ENCODE results near the gene MUC13. TPM values are rescaled to one million over a fixed set of nuclear protein-coding genes. Genes with fewer than 3 reads are reported as not detected.

The MUC13 gene
- total and polyA plus RNA-seq, 2 experiments from 2014 or later = 84.4 to 297 TPM

DNA sequence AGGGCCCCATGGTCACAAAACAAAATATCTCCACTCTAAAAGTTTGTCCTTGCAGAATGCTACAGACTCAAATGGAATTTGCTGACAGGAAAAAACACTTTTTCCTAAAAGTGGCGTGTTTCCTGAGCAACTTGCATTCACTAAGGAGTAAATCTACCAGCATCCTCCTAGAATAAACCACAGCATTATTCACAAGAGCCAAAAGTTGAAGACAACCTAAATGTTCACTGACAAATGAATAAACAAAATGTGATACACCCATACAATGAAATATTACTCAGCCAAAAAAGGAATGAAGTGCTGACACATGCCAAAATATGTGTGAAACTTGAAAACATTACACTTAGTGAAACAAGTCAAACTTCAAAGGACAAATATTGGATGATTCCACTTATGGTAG, 76.3 kb downstream of the MUC13 start:
- Histone ChIP-seq H3K9me2 (replicated peaks; ENCODE audit: insufficient read depth) (no peaks in the 10 kb centered on the region), H3K27me3 (no peaks in the 10 kb centered on the region), H4K20me1 (ENCODE audit: insufficient read depth, poor library complexity, severe bottlenecking) (no peaks in the 10 kb centered on the region), H3K4me1 (ENCODE audit: insufficient read depth) (peaks cover 13% of the 10 kb centered on the region), H3K4me2 (no peak overlapping the region), H3K27ac (peak overlapping the region; percentile 42), H3K79me2 (peaks cover 3% of the 10 kb centered on the region), H3K36me3 (replicated peaks; ENCODE audit: insufficient read depth, low read depth) (no peaks in the 10 kb centered on the region), H3K9me3 (ENCODE audit: low read depth) (no peaks in the 10 kb centered on the region), H3K4me3 (no peak overlapping the region), H2AFZ (no peak overlapping the region)
- 82% methylated on average over 1 of the region's 1 CpG for WGBS (ENCODE audit: low lambda C conversion rate, missing lambda C conversion rate)
- no peak for DNase-seq (ENCODE audit: low spot score)
- TF ChIP-seq EZH2phosphoT487 (IDR thresholded peaks at IDR 0.05; ENCODE audit: low read depth, severe bottlenecking, unreplicated experiment) (no peak), EZH2 (IDR thresholded peaks at IDR 0.05; ENCODE audit: borderline replicate concordance) (no peak)
- TF ChIP-seq, protein P1, sequence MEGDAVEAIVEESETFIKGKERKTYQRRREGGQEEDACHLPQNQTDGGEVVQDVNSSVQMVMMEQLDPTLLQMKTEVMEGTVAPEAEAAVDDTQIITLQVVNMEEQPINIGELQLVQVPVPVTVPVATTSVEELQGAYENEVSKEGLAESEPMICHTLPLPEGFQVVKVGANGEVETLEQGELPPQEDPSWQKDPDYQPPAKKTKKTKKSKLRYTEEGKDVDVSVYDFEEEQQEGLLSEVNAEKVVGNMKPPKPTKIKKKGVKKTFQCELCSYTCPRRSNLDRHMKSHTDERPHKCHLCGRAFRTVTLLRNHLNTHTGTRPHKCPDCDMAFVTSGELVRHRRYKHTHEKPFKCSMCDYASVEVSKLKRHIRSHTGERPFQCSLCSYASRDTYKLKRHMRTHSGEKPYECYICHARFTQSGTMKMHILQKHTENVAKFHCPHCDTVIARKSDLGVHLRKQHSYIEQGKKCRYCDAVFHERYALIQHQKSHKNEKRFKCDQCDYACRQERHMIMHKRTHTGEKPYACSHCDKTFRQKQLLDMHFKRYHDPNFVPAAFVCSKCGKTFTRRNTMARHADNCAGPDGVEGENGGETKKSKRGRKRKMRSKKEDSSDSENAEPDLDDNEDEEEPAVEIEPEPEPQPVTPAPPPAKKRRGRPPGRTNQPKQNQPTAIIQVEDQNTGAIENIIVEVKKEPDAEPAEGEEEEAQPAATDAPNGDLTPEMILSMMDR (IDR thresholded peaks at IDR 0.05; ENCODE audit: poor library complexity) = no peak

DNA sequence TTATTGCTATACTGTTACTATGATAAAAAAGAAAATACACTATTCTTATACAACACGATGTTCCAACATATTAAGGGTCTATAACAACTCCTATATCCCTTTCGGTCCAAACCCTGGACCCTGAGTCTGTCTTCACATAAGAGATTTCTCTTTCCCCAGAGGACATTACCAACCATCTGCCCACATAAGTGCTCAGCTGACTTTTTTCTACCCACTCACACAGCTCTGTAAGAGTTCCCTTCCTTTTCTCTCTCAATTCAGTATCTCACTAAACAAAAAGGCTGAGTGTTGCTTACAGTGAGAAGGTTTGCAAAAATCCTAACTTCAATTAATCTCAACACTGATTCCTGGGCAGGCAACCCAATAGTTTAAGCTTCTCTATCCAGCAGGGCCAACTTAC, 77.9 kb downstream of the MUC13 start:
- Histone ChIP-seq H4K20me1 (ENCODE audit: insufficient read depth, poor library complexity, severe bottlenecking) (no peaks in the 10 kb centered on the region), H3K79me2 (peaks cover under 1% of the 10 kb centered on the region), H3K36me3 (replicated peaks; ENCODE audit: insufficient read depth, low read depth) (no peaks in the 10 kb centered on the region), H3K9me3 (ENCODE audit: low read depth) (no peaks in the 10 kb centered on the region), H3K4me1 (ENCODE audit: insufficient read depth) (peaks cover 25% of the 10 kb centered on the region), H3K4me2 (no peak overlapping the region), H2AFZ (no peak overlapping the region), H3K9me2 (replicated peaks; ENCODE audit: insufficient read depth) (no peaks in the 10 kb centered on the region), H3K4me3 (no peak overlapping the region), H3K27ac (no peak overlapping the region), H3K27me3 (no peaks in the 10 kb centered on the region)
- WGBS (ENCODE audit: low lambda C conversion rate, missing lambda C conversion rate) = 98% methylated on average over 2 of the region's 2 CpGs
- no peak for DNase-seq (ENCODE audit: low spot score)
- TF ChIP-seq EZH2phosphoT487 (IDR thresholded peaks at IDR 0.05; ENCODE audit: low read depth, severe bottlenecking, unreplicated experiment) (no peak), EZH2 (IDR thresholded peaks at IDR 0.05; ENCODE audit: borderline replicate concordance) (no peak)
- TF ChIP-seq, protein P1 (IDR thresholded peaks at IDR 0.05; ENCODE audit: poor library complexity) = no peak

Other genes starting within 250 kb of the MUC13 start
- 25.9 and 108 TPM in 2 replicates for gene UMPS, start 204.3 kb downstream of the MUC13 start, total RNA-seq
- 35.1 and 37.3 TPM in 2 replicates for gene UMPS, start 204.3 kb downstream of the MUC13 start, polyA plus RNA-seq
- 97.0 and 109 TPM in 2 replicates for gene ITGB5, start 47.4 kb downstream of the MUC13 start, total RNA-seq
- 103 and 113 TPM in 2 replicates for gene ITGB5, start 47.4 kb downstream of the MUC13 start, polyA plus RNA-seq
- gene HEG1, start 121.2 kb upstream of the MUC13 start, total RNA-seq = 25.1 and 27.2 TPM in 2 replicates
- 22.5 and 27.3 TPM in 2 replicates for gene HEG1, start 121.2 kb upstream of the MUC13 start, polyA plus RNA-seq

Data from hepatocyte (in vitro differentiated cells).